Smooth muscle cell (in vitro differentiated cells): ENCODE results near the gene LY6G6C. TPM values are rescaled to one million over a fixed set of nuclear protein-coding genes. Genes with fewer than 3 reads are reported as not detected.

Experiments used
- DNase-seq: peaks from one replicate; lab custom pipeline; 2025; ENCODE audit not compliant: unreplicated experiment; lab: John Stamatoyannopoulos, UW
- H2AFZ ChIP-seq: fragments of 200-600 bp; sonication (generic); 2 replicates; pipeline ENCODE4 v1.6.0; 2016; ENCODE audit warnings: antibody characterized with exemption, low read depth, mild to moderate bottlenecking
- H3F3A ChIP-seq: fragments of 200-600 bp; sonication (generic); 2 replicates; pipeline ENCODE4 v1.6.0; 2017; ENCODE audit warnings: antibody characterized with exemption, low read depth
- H3K27ac ChIP-seq: fragments of 200-600 bp; sonication (generic); 2 replicates; pipeline ENCODE4 v1.5.1; 2016; ENCODE audit warnings: low read depth, mild to moderate bottlenecking
- H3K27me3 ChIP-seq: fragments of 200-600 bp; sonication (generic); 2 replicates; pipeline ENCODE4 v1.6.1; 2016; ENCODE audit warnings: low read depth, mild to moderate bottlenecking
- H3K36me3 ChIP-seq: fragments of 200-600 bp; sonication (generic); 2 replicates; pipeline ENCODE4 v1.5.1; 2016; ENCODE audit warnings: low read depth
- H3K4me1 ChIP-seq: fragments of 200-600 bp; sonication (generic); 2 replicates; pipeline ENCODE4 v1.5.1; 2016; ENCODE audit warnings: low read depth
- H3K4me2 ChIP-seq: fragments of 200-600 bp; sonication (generic); 2 replicates; pipeline ENCODE4 v1.6.0; 2016; ENCODE audit warnings: mild to moderate bottlenecking
- H3K4me3 ChIP-seq: fragments of 200-600 bp; sonication (generic); 2 replicates; pipeline ENCODE4 v1.5.1; 2016; ENCODE audit warnings: mild to moderate bottlenecking
- H3K79me2 ChIP-seq: fragments of 200-600 bp; sonication (generic); 2 replicates; pipeline ENCODE4 v1.6.0; 2016; ENCODE audit warnings: low read depth, mild to moderate bottlenecking
- H3K9ac ChIP-seq: fragments of 200-600 bp; sonication (generic); 2 replicates; pipeline ENCODE4 v1.6.0; 2016; ENCODE audit warnings: low read depth
- H3K9me3 ChIP-seq: fragments of 200-600 bp; sonication (generic); replicated peaks from 2 replicates; pipeline ENCODE4 v1.5.1; 2016; ENCODE audit warnings: low read depth
- H4K20me1 ChIP-seq: fragments of 200-600 bp; sonication (generic); 2 replicates; pipeline ENCODE4 v1.6.0; 2016; ENCODE audit warnings: low read depth
- WGBS: methylation state at CpG from one replicate; pipeline ENCODE4 v1.1.7; 2016; ENCODE audit warnings: low lambda C conversion rate; 5-methylcytosine and 5-hydroxymethylcytosine counted together
- polyA plus RNA-seq: library from polyadenylated mRNA; unstranded; fragments of >200 nt; fragmentation: Nextera tagmentation; extraction: Ambion mirVana; gene quantifications from 2 replicates; pipeline ENCODE4 v1.2.1, GENCODE V29; 2016
- total RNA-seq: library from RNA; depleted of rRNA; stranded (reverse); fragments of >200 nt; gene quantifications from 2 replicates; pipeline ENCODE4 v1.2.3, GENCODE V29; 2014
- TF ChIP-seq, protein P1 (sequence below): fragments of 200-600 bp; sonication (generic); IDR thresholded peaks from 2 replicates; pipeline ENCODE4 v1.5.1; 2017; ENCODE audit warnings: borderline replicate concordance, mild to moderate bottlenecking, antibody characterized with exemption; ENCODE audit not compliant: insufficient read depth, poor library complexity, severe bottlenecking

The LY6G6C gene
- total and polyA plus RNA-seq, 2 experiments from 2014 or later = 3.8 to 3.9 TPM

DNA sequence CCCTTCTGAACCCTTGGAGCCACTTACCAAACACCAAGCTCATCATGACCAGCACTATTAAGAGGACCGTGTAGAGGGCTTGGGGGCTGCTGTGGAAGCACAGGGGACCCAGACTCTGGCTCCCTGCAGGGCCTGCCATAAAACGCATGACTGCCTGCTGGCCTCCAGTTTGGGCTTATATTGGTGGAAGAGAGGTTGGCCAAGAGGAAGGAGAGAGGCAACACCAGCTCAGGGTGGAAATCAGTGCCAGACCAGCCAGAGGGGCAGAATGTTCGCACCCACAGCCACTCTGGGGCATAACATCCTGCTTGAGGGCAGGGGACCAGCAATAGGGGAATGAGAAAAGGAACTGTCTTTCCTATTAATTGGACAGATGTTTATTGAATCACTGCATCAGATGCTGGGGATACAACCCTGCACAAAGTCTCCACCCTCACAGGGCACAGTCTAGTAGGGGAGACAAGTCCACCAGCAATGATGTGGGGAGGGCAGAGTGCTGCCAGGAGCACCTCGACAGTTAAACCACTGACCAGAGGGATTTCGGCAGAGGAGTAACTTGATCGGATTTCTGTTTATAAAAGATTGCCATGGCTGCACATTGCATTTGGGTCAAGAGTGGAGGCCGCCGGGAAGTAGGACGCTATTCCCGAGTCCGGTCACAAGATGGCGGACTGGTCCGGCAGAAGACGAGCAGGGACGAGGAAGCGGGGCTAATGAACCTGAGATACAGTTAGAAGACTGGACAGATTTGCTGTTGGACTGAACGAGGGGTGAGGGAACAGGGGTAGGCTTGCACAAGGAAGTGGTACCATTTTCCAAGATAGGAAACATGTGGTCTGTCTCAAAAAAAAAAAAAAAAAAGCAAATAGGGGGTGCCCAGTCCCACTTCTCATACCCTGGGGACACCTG, 41.1 kb downstream of the LY6G6C start, which contains the start of gene LY6G5C:
TSS of gene LY6G5C (minus strand) at position 842 of the 909 bp plus-strand sequence. CDS start at position 148, 694 bp downstream.
- H3K4me3 ChIP-seq = peak within 1 kb of the TSS; percentile 60
- TF ChIP-seq, protein P1, sequence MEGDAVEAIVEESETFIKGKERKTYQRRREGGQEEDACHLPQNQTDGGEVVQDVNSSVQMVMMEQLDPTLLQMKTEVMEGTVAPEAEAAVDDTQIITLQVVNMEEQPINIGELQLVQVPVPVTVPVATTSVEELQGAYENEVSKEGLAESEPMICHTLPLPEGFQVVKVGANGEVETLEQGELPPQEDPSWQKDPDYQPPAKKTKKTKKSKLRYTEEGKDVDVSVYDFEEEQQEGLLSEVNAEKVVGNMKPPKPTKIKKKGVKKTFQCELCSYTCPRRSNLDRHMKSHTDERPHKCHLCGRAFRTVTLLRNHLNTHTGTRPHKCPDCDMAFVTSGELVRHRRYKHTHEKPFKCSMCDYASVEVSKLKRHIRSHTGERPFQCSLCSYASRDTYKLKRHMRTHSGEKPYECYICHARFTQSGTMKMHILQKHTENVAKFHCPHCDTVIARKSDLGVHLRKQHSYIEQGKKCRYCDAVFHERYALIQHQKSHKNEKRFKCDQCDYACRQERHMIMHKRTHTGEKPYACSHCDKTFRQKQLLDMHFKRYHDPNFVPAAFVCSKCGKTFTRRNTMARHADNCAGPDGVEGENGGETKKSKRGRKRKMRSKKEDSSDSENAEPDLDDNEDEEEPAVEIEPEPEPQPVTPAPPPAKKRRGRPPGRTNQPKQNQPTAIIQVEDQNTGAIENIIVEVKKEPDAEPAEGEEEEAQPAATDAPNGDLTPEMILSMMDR = peak; percentile 62
- H3K4me2 ChIP-seq = peak within 1 kb of the TSS; percentile 100
- H3K27ac ChIP-seq = no peak within 1 kb of the TSS
- peaks cover 14% of the 10 kb centered on the region for H3K4me1 ChIP-seq
- H2AFZ ChIP-seq = peak within 1 kb of the TSS; percentile 70
- peak; percentile 28 for DNase-seq
- H3K36me3 ChIP-seq = no peaks in the 10 kb centered on the region
- peak within 1 kb of the TSS; percentile 28 for H3K9ac ChIP-seq
- no peaks in the 10 kb centered on the region for H4K20me1 ChIP-seq
- no peaks in the 10 kb centered on the region for H3K79me2 ChIP-seq
- no peaks in the 10 kb centered on the region for H3K27me3 ChIP-seq
- no peaks in the 10 kb centered on the region for H3K9me3 ChIP-seq
- 13% methylated on average over 17 of the region's 17 CpGs for WGBS
- H3F3A ChIP-seq = no peaks in the 10 kb centered on the region

- DNase-seq = no peak
Measured at GRCh38 chr6:31677955-31678354, 43.6 kb downstream of the LY6G6C start.

GRCh38 chr6:31676904-31677303, 44.6 kb downstream of the LY6G6C start:
- Histone ChIP-seq H2AFZ (no peak overlapping the region), H3K4me2 (no peak overlapping the region)
- WGBS = 69% methylated on average over 6 of the region's 6 CpGs

More at GRCh38 chr6:31677955-31678354, 43.6 kb downstream of the LY6G6C start:
- WGBS = 79% methylated on average over 8 of the region's 8 CpGs
- Histone ChIP-seq H3K4me1 (peaks cover 9% of the 10 kb centered on the region), H3K79me2 (no peaks in the 10 kb centered on the region), H3F3A (peaks cover 7% of the 10 kb centered on the region), H3K36me3 (no peaks in the 10 kb centered on the region), H3K9ac (no peak overlapping the region), H4K20me1 (no peaks in the 10 kb centered on the region), H3K4me2 (no peak overlapping the region), H3K4me3 (no peak overlapping the region), H3K9me3 (no peaks in the 10 kb centered on the region), H2AFZ (no peak overlapping the region), H3K27ac (no peak overlapping the region), H3K27me3 (no peaks in the 10 kb centered on the region)
- TF ChIP-seq, protein P1 = no peak

More at GRCh38 chr6:31676904-31677303, 44.6 kb downstream of the LY6G6C start:
- peaks cover 7% of the 10 kb centered on the region for H3F3A ChIP-seq
- H3K36me3 ChIP-seq = no peaks in the 10 kb centered on the region
- peaks cover 9% of the 10 kb centered on the region for H3K4me1 ChIP-seq
- DNase-seq = no peak
- H3K27me3 ChIP-seq = no peaks in the 10 kb centered on the region
- no peak overlapping the region for H3K9ac ChIP-seq
- H4K20me1 ChIP-seq = no peaks in the 10 kb centered on the region
- H3K79me2 ChIP-seq = no peaks in the 10 kb centered on the region
- TF ChIP-seq, protein P1 = no peak
- no peak overlapping the region for H3K27ac ChIP-seq
- H3K9me3 ChIP-seq = no peaks in the 10 kb centered on the region
- no peak overlapping the region for H3K4me3 ChIP-seq
